Neuron (in vitro differentiated cells): ENCODE results near the gene EFCAB6.

Source experiments
- H2AFZ ChIP-seq: one replicate; pipeline ENCODE4 v1.6.1; 2013; ENCODE audit warnings: low read depth, mild to moderate bottlenecking, inconsistent platforms, low read length, moderate library complexity
- H3K27me3 ChIP-seq: one replicate; pipeline ENCODE4 v1.6.1; 2013; ENCODE audit warnings: low read length; ENCODE audit not compliant: insufficient read depth
- H3K36me3 ChIP-seq: one replicate; pipeline ENCODE4 v1.6.1; 2013; ENCODE audit warnings: low read length; ENCODE audit not compliant: insufficient read depth
- H3K4me1 ChIP-seq: one replicate; pipeline ENCODE4 v1.6.1; 2013; ENCODE audit warnings: low read length; ENCODE audit not compliant: insufficient read depth
- H3K4me3 ChIP-seq: 2 replicates; pipeline ENCODE4 v1.5.1; 2013; ENCODE audit warnings: mild to moderate bottlenecking, low read length, moderate library complexity
- H3K9me3 ChIP-seq: one replicate; pipeline ENCODE4 v1.6.1; 2013; ENCODE audit warnings: low read length

Gene EFCAB6

GRCh38 chr22:43853328-43853931 is 41.3 kb upstream of the EFCAB6 start:
- Histone ChIP-seq H2AFZ (no peak overlapping the region), H3K4me3 (no peak overlapping the region)

DNA sequence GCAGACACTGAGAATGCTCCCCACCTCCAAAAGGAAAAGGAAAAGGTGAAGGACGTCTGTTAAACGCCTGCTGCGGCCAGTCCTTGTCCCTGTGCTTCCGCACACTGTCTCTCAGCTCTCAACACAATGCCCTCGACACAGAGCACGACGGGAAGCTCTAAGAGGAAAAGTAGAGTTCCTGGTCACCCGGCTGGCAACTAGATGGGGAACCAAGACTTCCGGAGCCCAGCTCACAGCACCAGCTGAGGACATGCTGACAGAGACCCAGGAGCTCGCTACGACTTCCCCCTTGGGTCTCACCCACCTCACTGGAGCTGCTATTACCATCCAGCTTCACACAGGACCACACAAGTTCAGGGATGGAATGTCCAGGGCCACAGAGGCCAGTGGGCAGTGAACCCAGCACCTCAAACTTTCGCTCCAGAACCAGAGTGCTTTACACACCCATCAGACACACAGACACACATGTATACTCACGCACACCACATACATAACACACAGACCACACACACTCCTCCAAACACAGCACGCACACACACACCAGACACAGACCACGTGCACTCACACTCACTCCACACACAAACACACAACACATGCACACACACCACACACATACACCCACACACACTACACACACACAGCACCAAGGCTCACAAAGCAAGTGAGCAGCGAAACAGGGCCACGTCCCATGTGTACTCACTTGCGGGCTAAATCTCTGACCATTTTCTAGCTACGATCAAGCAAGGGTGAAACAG is 40.6 kb upstream of the EFCAB6 start:
- Histone ChIP-seq H3K4me1 (no peaks in the 10 kb centered on the region), H3K36me3 (no peaks in the 10 kb centered on the region), H2AFZ (no peak overlapping the region), H3K9me3 (peaks cover 2% of the 10 kb centered on the region), H3K4me3 (no peak overlapping the region), H3K27me3 (no peaks in the 10 kb centered on the region)

More at GRCh38 chr22:43853328-43853931, 41.3 kb upstream of the EFCAB6 start:
- no peaks in the 10 kb centered on the region for H3K4me1 ChIP-seq
- H3K36me3 ChIP-seq = no peaks in the 10 kb centered on the region
- no peaks in the 10 kb centered on the region for H3K27me3 ChIP-seq
- H3K9me3 ChIP-seq = peaks cover 7% of the 10 kb centered on the region

- Histone ChIP-seq H2AFZ (no peak overlapping the region), H3K27me3 (no peaks in the 10 kb centered on the region), H3K36me3 (no peaks in the 10 kb centered on the region), H3K4me3 (no peak overlapping the region), H3K9me3 (no peaks in the 10 kb centered on the region), H3K4me1 (no peaks in the 10 kb centered on the region)
These were observed 39.8 kb upstream of the EFCAB6 start for GRCh38 chr22:43851979-43852307.

DNA sequence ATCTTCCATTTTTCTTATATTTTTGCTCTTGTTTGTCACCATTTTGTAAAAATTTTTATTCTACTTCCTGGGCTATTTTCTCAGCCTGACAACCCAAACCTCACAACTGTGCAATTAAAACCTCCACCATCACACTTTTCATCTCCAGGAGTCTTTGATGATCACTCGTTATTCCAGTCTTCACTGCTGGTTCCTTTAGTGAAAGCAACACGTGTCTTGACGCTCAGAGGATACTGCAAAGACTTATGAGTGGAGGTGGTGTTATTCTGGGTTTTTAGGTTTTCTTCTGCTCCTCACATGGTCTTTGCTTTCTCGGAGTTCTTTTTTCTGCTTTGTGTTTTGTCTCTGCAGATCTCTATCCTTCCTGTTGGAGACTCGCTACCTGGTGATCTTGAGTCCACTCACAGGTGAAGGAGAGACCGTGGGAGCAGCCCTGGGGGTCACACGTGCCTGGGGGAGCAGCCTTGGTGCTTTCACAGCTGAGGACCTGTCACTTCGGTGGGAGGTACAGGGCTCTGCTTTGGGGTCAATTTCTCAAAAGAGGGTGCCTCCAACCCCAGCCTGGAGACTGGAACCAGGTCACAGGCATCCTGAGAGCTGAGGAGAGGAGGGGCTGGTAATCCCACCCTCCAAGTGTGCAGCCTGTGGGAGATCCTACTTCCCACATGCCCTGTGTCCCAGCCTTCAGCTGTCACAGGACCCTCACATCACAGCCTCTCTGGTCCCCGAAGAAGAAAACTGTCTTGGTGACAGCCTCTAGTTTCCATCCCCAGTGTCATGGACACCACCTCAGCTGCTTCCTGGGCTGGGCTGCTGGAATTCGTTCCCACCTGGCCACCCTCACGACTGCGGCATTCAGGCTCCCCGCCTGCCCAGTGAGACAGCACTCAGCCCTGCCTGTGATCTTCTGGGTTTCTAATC is 39.2 kb upstream of the EFCAB6 start:
- no peak overlapping the region for H2AFZ ChIP-seq
- H3K9me3 ChIP-seq = no peaks in the 10 kb centered on the region
- no peak overlapping the region for H3K4me3 ChIP-seq
- H3K4me1 ChIP-seq = no peaks in the 10 kb centered on the region
- H3K27me3 ChIP-seq = no peaks in the 10 kb centered on the region
- H3K36me3 ChIP-seq = no peaks in the 10 kb centered on the region

DNA sequence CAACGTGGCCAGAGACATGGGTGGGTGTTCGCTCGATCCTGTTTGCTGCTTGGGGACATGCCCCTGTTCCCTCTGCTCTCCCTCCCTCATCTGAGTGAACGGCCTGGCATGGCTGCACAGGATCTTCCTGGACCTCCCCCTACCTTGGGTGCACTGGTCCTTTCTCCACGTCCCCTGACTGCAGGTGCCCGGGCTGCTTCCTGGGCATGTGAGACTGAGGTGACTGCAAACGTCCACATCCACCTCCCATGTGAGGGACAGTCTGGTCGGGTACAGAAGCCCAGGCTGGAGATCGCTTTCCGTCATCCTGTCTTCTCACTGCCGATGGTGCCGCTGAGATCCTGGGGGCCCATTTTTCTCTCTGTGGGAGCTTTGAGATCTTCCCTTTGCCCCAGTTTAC is 38.4 kb upstream of the EFCAB6 start:
- Histone ChIP-seq H3K4me1 (no peaks in the 10 kb centered on the region), H3K4me3 (no peak overlapping the region), H2AFZ (no peak overlapping the region), H3K9me3 (no peaks in the 10 kb centered on the region), H3K27me3 (no peaks in the 10 kb centered on the region), H3K36me3 (no peaks in the 10 kb centered on the region)

GRCh38 chr22:43849731-43850130 is 37.6 kb upstream of the EFCAB6 start:
- H3K27me3 ChIP-seq = no peaks in the 10 kb centered on the region
- no peaks in the 10 kb centered on the region for H3K9me3 ChIP-seq
- no peak overlapping the region for H2AFZ ChIP-seq
- no peaks in the 10 kb centered on the region for H3K4me1 ChIP-seq
- no peaks in the 10 kb centered on the region for H3K36me3 ChIP-seq
- H3K4me3 ChIP-seq = no peak overlapping the region

DNA sequence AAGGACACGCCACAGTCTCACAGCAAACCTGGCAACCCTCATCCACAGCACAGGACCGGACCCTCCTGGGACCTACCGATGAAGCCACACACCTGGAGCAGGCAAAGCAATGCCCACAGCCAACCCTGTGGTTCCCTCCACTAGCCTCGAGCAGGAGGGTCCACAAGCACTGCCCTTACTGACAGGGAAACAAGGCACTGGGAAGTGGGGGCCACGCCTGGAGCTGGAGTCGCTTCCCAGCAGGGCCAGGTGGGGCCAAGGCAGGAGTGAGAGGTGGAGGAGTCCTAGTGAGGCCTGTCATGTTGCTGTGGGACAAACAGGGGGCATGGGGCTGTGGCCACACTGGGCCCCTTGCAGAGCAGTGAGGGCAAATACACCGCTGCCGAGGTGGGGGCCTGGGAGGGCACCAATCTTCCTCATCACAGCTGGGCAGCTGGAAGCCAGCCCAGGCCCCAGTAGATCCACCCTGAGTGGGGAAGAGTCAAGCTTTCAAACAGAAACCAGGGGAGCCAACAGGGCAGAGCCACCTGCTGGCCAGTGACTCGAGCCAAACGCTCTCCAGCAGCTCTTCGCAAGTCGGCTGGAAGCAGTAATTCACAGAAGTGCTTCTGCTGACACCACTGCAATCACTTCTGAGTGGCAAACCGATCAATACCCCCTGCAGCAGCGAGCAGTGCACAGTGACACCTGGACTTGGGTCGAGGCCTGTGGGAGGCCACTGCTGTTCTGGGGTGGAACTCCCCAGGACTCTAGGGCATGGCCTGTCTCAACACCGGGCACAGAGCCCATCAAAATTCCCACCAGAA is 36.5 kb upstream of the EFCAB6 start:
- H2AFZ ChIP-seq = no peak overlapping the region
- no peaks in the 10 kb centered on the region for H3K27me3 ChIP-seq

GRCh38 chr22:43847376-43848289 is 35.5 kb upstream of the EFCAB6 start:
- Histone ChIP-seq H3K27me3 (no peaks in the 10 kb centered on the region), H3K4me1 (no peaks in the 10 kb centered on the region), H2AFZ (no peak overlapping the region), H3K36me3 (no peaks in the 10 kb centered on the region), H3K9me3 (no peaks in the 10 kb centered on the region), H3K4me3 (no peak overlapping the region)

More for the DNA sequence above, 36.5 kb upstream of the EFCAB6 start:
- H3K9me3 ChIP-seq = no peaks in the 10 kb centered on the region
- H3K4me1 ChIP-seq = no peaks in the 10 kb centered on the region
- H3K4me3 ChIP-seq = no peak overlapping the region
- H3K36me3 ChIP-seq = no peaks in the 10 kb centered on the region

DNA sequence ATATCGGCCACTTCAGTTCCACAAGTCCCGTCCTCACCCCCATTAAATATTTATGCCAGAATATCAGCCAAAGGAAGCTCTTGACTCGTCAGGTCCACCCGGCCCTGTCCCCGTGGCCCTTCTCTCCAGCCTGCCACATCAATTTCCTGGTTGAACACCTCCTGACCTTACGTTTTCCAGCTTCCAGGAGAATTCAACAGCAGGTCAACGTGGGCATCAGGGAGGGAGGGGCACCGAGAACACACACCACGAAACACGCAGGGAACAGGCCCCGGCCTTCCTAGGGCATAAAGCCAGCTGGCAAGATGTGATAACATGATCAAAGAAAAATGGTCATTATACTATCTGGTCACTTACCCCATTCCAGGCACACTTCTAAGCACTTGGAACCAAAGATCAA is 34.9 kb upstream of the EFCAB6 start:
- Histone ChIP-seq H3K9me3 (no peaks in the 10 kb centered on the region), H3K27me3 (no peaks in the 10 kb centered on the region), H3K36me3 (no peaks in the 10 kb centered on the region), H3K4me1 (no peaks in the 10 kb centered on the region), H3K4me3 (no peak overlapping the region), H2AFZ (no peak overlapping the region)

DNA sequence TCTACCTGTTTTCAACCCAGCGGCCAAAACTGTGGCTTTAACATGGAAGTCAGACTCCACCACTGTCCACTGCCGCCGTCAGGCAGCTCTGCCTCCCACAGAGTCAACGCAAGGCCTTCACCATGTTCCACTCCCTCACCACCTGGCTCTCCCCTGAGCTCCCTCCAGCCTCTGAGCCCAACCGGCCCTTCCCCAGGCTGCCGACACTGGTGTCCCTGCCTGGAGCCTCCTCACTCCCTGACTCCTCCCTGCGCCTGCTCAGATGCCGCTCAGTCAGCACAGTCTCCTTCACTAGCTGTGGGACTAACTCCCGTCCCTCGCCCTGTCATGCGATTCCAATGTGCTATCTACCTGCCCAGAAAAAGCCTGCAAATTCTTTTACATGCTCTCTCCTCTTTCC is 33.9 kb upstream of the EFCAB6 start:
- no peaks in the 10 kb centered on the region for H3K27me3 ChIP-seq
- H3K9me3 ChIP-seq = no peaks in the 10 kb centered on the region
- H3K4me1 ChIP-seq = no peaks in the 10 kb centered on the region
- H3K36me3 ChIP-seq = no peaks in the 10 kb centered on the region
- H2AFZ ChIP-seq = no peak overlapping the region
- no peak overlapping the region for H3K4me3 ChIP-seq

DNA sequence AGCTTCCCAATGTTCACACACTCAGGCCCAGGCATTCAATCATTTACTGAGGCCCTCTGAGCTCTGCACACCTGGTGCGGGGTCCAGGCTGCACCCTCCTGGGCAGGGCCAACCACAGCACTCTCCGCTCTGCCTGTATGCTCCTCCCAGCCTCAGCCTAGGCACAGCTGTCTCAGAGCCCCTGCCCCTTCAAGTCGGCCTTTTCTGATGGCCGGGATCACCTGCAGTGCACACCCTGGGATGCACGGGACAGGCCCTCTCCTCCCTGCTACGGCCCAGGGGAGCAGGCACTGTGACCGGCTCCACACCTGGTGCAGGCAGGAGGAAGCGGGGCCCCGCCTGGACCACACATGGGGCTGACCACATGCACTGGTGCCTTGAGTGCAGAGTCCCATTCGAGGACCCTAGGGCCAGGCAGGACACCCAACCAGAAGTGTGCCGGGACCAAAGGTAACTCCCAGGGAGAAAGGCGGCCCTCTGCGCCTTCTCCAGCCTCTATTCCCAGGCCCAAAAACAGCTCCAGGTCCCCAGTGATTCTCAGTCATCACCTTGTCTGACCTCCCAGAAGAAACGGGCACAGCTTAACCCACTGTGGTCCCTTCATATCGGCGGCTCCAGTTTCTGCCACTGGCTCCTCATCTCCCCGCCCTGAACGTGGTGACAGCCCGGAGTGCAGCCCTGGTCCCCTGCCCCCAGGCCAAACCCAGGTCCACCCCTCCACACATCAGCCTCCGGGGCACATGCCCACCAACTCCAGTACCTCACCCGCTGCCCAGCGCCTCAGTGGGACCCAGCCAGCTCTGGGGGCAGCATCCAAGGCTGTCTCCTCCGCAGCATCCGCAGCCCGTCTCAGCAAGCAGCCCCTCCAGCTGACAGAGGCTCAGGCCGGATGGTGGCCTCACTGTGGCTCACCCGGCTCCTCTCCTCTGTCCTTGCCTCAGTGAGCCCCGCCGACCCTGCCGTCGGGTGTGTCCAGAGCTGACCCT is 32.7 kb upstream of the EFCAB6 start:
- Histone ChIP-seq H3K36me3 (no peaks in the 10 kb centered on the region), H2AFZ (no peak overlapping the region), H3K9me3 (no peaks in the 10 kb centered on the region), H3K4me3 (no peak overlapping the region), H3K27me3 (no peaks in the 10 kb centered on the region), H3K4me1 (no peaks in the 10 kb centered on the region)
